GM18498 (cell line): ENCODE results near the gene RNF217.
"Not testable (repeated sequence)": the region's sequence is repeated elsewhere in the genome, so short reads cannot be mapped to it uniquely, and the experiment has no call there.

Experiments used
- ATAC-seq: cut with Tn5 transposase; IDR thresholded peaks from one replicate; pipeline ENCODE4 v1.9.1; 2021; ENCODE audit warnings: mild to moderate bottlenecking, moderate library complexity; ENCODE audit not compliant: unreplicated experiment

The RNF217 gene

DNA sequence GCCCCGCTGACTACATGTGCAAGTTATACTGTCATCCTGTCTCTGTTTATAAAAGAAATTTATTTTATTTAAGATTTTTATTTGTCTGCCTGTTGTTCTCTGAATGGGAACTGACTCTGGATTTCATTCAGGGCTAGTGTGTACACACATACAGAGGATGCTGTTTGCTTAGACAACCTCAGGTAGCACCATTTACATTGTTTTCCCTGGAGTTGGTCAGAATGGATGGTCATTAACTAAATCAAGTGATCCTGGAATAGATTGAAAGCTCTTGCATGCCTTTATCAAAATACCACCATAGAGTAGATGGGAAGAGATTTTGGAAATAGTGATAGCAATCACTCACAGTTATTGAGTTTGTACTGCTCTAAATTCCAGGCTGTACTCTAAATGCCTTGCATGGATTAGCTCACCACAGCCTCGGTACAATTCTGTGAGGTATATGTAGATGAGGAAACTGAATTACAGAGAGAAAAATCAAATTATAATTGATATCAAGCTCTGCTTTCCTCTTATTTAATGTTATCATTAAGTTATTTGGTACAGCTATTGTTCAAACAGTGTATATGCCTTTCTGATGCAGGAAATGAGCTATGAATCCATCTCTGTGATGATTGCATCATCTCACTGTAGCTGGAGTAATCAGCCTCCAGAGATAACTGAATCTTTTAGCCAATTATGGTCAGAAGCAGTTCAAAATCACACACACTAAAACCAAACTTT, 51.9 kb downstream of the RNF217 start:
- ATAC-seq: no peak

DNA sequence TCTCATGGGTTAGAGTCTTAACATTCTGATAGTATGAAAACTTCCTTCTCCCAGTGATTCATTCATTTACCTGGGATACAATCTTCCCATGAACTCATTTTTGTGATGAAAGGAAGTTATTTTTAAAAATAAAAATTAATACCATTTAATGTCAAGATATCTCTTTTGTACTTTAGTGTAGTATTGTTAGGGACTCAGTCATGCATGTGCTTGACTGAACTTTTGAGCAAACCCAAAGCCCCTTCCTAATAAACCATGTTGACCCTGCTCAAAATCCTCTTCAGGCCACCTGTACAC, 52.4 kb downstream of the RNF217 start:
- no peak for ATAC-seq

DNA sequence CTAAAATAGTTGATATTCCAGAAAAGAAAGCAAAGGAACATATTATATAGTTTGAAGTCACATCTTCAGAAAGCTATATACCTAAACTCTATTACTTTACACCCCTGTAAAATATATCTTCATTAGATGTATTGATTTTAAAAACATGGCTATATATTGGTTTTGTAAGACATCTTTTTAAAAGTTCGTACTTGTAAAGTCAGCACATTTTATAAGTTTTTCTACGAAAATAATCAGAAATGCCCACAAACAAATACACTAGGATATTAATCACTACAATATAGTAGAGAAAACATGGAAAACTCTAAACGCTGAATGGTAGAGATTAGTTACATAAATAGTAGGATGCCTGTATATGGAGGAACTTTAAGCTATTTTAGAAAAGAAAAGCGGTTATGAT, 52.9 kb downstream of the RNF217 start:
- ATAC-seq: no peak

DNA sequence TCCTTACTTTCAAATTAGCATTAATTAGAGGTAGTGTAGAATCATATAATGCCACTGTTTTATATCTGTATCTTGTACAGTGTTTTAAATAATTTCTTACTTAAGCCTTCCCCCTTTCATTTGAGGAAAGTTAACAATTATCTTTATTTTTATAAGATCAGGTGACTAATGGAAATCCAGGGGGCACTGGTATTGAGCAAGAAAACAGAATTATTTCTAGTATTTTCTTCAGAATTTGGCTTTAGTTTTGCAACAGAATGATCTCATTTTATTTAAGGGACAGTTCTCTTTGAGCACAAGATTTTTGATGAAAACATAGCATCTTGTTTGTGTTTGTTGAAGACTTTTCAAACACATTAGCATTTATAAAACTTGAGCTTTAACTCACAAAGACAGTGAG, 55.9 kb downstream of the RNF217 start:
- ATAC-seq: no peak

DNA sequence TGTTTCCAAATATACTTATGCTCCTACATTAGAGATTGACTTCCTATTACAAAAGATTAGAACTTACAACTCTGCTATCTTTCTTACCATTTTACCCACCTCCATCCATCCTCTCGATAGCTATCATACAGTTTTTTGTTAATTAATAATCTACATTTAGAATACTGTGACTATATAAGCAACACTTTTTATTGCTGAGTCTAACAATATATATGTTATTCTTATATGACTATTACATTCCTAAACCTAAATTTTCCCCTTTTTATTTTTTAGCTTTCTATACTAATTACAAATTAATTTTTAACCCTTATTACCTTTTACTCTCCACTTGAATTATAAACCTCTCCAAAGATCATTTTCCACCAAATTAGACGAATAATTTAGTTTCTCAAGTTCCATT, 57.0 kb downstream of the RNF217 start:
- no peak for ATAC-seq

DNA sequence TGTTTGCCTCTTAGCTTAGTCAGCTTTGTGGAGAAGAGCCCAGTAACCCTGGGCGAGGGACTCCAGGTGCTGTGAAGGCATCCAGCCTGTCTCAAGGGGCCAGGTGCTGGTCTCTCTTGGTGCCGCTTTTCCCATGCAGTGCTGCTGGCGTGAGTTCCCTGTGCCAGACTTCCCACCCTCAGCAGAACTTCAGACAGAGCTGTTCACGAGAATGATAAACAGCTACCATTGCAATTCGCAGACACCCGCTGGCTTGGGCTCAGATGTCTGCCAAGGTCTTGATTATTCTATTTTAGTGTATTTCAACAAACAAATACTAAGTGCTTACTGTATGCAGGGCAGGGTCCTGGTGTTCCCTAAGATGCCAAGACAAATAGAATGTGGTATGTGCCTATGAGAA, 57.7 kb downstream of the RNF217 start:
- ATAC-seq: no peak

DNA sequence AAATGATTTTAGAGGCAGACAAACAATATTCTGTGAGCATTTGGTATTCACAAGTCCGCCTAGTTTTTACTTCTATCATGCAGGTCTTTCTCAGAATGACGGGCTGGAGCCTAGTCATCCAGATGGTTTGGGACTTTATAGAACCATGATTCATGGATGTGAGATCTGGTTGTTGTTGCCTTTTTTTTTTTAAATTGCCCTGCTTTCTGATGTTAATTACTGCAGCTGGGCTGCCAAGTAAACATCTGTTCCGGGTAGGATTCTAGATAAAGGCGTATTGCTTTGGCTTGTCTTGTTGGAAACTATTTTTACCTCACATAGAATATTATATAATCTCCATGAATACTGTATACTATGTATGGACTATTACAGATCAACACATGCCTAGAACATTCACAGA, 58.1 kb downstream of the RNF217 start:
- no peak for ATAC-seq

DNA sequence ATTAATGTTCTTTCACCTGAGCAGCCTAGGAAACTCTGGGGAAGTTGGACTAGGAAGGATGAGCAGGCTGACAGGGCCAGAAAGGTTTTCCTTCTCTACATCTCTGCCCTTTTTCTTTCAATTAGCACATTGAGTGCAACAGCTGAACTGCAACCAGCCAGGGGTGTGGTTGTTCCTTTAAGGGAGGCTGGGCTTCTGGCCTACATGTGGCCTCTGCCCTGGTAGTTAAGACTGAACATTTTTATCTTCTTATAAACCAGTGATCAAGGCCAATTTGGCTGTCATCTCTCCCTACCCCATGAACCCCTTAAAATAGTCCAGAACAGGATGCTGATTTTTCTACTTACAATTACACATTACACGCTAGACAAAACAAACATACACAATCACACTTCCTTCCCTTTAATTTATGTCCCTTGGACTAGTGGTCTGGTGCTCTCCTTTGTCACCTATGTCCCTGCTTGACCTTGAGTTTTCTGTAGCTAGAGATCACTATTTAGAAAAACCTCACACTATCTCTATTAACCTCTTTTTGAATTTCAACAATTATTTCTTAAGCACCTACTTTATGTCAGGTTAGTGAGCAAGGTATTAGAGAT, 60.3 kb downstream of the RNF217 start:
- ATAC-seq: no peak

DNA sequence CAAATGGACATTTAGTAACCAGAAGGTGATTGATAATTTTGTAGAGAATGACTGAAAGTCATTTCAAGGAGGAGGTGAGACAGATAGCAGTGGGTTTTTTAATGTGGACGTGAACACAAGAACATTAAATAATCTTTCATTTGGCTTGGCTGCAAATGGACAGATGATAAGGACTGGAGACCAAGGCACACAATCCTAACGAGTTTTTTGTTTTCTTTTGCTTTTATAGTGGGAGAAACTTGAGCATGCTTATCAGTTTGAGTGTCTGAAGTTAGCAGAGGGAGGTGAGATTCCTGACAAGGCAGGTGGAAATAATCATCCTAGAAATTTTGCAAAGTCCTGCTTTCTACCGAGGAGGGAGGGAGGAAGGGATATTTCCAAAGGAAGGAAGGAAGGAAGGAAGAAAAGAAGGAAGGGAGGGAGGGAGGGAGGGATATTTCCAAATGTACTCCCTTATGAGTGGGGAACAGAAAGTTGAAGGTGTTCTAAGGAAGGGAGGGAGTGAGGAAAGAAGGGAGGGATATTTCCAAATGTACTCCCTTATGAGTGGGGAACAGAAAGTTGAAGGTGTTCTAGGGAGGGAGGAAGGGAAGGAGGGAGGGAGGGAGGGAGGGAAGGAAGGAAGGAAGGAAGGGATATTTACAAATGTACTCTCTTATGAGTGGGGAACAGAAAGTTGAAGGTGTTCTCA, 63.1 kb downstream of the RNF217 start:
- ATAC-seq: no peak

DNA sequence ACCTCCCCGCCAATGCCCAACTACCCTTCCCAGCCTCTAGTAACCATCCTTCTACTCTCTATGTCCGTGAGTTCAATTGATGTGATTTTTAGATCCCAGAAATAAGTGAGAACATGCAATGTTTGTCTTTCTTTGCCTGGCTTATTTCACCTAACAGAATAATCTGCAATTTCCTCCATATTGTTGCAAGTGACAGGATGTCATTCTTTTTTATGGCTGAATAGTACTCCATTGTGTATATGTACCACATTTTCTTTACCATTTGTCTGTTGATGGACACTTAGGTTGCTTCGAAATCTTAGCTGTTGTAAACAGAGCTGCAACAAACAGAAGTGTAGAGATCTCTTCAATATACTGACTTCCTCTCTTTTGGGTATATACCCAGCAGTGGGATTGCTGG, 65.0 kb downstream of the RNF217 start:
- no peak for ATAC-seq

DNA sequence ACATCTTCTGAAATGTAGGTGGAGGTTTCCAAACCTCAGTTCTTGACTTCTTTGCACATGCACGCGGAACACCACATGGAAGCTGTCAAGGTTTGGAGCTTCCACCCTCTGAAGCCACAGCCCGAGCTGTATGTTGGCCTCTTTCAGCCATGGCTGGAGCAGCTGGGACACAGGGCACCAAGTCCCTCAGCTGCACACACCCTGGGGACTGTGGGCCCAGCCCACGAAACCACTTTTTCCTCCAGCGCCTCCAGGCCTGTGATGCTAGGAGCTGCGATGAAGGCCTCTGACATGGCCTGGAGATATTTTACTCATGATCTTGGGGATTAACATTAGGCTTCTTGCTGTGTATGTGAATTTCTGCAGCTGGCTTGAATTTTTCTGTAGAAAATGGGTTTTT, 68.7 kb downstream of the RNF217 start:
- no peak for ATAC-seq

DNA sequence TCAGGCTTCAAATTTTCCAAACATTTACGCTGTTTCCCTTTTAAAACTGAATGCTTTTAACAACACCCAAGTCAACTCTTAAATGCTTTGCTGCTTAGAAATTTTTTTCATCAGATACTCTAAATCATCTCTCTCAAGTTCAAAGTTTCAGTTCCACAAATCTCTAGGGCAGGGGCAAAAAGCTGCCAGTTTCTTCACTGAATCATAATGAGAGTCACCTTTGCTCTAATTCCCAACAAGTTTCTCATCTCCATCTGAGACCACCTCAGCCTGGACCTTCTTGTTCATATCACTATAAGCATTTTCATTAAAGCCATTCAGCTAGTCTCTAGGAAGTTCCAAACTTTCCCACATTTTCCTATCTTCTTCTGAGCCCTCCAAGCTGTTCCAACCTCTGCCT, 69.1 kb downstream of the RNF217 start:
- ATAC-seq: no peak

DNA sequence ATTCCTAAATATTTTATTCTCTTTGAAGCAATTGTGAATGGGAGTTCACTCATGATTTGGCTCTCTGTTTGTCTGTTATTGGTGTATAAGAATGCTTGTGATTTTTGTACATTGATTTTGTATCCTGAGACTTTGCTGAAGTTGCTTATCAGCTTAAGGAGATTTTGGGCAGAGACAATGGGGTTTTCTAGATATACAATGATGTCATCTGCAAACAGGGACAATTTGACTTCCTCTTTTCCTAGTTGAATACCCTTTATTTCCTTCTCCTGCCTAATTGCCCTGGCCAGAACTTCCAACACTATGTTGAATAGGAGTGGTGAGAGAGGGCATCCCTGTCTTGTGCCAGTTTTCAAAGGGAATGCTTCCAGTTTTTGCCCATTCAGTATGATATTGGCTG, 72.7 kb downstream of the RNF217 start:
- ATAC-seq: not testable (repeated sequence)

DNA sequence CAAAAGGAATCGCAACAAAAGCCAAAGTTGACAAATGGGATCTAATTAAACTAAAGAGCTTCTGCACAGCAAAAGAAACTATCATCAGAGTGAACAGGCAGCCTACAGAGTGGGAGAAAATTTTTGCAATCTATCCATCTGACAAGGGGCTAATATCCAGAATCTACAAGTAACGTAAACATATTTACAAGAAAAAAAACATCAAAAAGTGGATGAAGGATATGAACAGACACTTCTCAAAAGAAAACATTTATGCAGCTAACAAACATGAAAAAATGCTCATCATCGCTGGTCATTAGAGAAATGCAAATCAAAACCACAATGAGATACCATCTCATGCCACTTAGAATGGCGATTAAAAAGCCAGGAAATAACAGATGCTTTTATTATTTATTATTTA, 74.2 kb downstream of the RNF217 start:
- not testable (repeated sequence) for ATAC-seq

DNA sequence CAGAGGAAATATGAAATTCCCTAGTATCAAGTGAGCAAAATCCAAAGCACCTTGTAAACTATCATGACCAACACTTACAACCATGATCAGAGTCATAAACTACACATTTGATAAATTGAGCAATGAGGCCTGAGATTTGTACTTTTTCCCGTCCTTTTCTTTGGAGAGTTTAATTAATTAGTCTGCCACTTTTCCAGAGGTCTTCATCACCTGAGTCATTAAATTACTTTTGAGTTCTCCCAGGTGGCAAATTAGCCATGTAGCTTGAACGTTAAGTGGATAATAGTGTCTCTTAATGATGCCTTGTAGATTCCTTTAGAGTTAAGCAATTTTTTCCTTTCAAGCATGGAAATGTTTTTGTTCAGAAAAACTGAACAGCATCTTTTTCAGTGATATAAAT, 75.6 kb downstream of the RNF217 start:
- no peak for ATAC-seq

DNA sequence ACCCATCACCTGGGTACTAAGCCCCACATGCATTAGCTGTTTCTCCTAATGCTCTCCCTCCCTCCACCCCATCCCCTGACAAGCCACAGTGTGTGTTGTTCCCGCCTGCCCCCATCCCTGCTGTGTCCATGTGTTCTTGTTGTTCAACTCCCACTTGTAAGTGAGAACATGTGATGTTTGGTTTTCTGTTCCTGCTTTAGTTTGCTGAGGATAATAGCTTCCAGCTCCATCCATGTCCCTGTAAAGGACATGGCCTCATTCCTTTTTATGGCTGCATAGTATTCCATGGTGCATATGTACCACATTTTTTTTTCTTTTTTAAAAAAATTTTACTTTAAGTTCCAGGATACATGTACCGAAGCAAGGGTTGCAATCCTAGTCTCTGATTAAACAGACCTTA, 76.7 kb downstream of the RNF217 start:
- no peak for ATAC-seq

DNA sequence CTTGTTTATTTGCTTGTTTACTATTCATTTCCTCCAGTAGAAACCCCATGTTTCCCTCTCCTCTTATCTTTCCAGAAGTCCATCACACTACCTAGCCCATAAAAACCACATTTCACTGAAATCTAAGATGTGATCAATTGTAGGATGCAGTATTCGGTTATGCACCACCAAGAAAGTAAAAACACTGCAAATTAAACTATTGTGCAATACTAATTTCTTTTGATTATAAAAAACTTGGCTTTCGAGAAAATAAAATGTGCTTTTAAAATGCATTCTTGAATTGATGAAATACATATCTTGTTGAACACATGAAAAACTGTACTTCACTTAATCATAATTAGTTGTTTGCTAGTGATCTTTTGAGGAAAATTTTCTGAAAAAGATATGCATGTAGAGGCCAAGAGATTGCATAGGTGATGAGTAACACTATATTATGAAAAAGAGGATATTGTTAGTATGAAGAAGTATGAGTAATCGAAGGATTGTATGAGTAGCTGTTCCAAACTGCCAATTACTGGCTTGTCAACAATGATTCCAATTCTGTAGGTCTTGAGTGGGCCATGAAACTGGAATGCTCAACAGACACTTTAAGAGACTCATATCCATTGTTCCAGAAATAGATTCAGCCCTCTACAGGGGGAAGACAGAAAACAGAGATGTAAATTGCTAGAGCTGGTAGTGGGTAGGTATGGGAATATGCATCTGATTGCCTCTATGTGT, 79.7 kb downstream of the RNF217 start:
- ATAC-seq: no peak

DNA sequence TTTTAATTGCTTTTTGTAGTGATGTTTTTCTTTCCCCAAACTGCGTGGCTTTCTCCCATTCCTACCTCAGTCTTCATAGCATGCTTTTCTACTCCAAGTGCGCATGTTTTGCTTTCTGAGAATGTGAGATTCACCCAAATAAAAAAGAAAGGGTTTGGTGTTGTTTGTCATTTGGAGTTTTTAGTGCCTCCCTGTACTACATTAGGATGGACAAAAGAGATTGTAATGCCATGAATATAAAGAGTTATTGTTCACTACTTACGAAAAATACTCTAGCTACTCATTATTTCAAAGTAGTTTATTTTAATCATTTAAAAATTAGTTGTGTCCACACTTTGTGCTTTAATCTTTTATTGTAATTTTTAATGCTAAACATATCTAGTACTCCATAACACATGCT, 81.8 kb downstream of the RNF217 start:
- no peak for ATAC-seq

DNA sequence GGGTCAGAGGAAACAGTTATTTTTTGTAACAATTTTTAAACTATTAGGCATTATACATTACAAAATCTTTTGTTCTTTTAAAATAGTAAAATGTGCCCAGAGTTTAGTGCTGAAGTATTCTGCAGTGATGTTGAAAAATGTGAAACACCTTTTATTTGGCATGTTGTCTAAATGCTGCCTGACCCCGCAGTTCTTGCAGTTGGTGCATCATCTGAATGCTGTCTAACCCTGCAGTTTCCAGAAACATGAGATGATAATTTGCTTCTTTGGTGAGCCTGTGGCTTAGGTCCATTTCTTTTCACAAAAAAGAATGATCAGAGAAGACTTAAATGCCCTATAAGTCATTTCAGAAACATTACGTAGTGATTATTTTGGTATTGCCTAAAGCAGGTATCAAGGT, 82.4 kb downstream of the RNF217 start:
- ATAC-seq: no peak

DNA sequence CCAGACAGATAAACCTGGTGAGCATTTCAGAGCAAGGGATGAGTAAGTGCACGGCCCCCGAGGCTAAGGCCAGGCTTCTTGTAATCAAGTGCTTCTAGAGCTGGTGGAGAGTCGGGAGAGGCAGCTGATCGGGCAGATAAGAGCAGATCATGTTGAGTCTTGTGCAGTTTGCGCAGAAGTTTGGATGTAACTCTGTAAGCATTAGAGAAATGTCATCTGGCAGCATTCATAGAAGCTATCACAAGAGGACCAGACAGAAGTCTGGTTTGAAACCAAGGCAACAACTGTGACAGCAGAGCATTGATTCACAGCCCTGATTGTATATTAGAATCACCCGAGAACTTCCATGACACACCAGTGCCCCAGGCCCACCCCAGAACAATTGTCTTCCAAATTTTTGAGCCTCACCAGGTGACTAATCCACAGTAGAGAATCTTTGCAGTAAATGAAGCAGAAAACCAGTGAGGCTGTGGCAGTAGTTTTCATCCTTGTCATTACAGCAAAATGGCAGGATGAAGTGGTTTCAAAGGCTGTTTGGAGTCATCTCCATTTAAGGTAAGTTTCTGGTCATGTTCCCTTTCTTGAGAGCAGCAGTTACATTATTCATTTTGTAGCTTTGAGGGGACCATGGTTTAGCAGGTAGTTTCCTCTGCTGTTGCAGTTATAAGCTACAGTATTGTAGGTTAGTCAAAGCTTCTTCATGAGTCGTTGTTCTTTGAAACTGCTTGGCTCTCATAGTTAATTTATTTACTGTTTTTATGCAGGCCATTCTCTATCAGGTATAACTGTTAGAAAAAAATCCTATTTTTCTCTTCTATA, 84.1 kb downstream of the RNF217 start:
- ATAC-seq: no peak

DNA sequence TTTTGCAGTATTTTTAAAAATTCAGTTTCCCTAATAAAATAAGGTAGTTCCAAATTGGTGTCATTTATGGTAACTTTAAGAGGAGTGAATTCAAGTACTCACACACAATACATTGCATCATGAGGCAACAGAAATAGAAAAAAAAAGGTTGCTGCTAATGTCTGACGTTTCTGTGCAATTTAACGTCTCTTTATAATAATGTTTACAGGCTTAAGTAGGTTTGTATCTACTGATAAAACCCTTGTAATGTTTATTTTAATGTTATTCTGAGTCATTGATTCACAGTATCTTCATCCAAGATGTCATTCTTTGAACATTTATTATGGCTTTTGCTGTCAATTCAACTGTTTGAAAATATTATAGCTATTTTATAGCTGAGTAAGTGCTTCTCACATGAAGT, 86.0 kb downstream of the RNF217 start:
- ATAC-seq: no peak
